GM04503 (cell line): ENCODE data around the gene FIZ1.

Experiments used
- DNase-seq: peaks from one replicate; pipeline ENCODE4 v3.0.0-alpha.2; 2012; ENCODE audit warnings: low read depth

Gene FIZ1

DNA sequence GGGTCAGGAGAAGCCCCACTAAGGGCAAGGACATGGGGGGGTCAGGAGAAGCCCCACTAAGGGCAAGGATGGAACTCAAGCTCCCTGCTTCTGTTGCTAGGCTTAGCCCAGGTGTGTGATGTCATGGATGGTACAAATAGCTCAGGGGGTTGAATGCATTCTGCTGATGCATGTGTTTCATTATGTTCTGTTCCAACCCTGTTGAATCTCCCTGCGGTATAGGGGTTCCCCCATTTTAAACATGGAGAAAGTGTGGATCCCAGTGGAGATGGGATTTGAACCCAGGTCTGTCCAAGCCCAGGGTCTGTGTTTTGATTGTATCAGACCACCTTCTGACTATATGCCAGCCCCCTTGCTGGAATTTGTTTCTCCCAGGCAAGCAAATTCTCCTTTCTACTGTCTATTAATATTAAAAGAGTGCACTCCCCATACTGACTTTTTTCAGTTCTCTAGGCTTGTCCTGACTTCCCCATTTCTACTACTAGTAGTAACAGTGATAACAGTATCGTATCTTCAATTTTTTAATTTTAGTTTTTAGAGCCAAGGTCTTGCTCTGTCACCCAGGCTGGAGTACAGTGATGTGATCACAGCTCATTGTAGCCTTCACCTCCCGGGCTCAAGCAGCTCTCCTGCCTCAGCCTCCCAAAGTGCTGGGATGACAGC, 12.8 kb upstream of the FIZ1 start:
- DNase-seq, result no peak

- no peak for DNase-seq
These were observed 12.1 kb upstream of the FIZ1 start for GRCh38 chr19:55611300-55611982.

DNA sequence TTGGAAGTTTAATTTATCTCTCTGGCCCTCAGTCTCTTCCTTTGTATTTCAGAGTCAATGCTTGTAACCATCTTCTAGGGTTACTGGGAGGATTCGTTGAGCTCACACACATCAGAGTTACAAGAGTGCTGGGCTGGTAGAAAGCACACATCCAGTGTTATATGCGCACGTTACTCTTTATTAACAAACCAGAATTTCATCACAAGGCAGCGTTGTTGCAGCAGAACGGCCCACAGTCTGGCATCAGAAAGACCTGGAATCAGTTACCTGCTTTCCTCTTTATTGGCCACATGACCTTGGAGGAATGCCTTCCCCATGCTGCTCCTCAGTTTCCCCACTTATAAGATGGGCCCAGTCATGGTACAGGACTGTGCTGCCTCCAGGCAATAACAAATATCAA, 10.0 kb upstream of the FIZ1 start:
- no peak for DNase-seq

DNA sequence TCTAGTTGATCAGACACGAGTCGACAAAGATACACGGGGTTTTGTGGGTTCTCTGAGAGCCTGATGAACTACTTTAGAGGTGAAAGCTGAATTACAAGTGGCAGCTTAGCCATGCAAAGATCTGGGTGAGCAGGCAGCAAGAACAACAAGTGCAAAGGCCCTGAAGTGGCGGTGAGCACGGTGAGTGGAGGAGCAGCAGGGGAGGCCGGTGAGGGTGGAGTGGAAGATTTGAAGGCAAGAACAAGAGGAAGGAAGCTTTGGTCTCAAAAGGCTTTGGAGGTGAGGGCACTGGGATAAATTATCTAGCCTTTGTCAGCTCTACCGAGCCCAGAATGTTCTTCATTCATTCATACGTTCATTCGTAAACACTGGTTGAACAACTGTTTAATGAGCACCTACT, 7.5 kb upstream of the FIZ1 start:
- no peak for DNase-seq

GRCh38 chr19:55606471-55606787, 7.1 kb upstream of the FIZ1 start:
- no peak for DNase-seq

GRCh38 chr19:55605637-55606470, 6.5 kb upstream of the FIZ1 start, which contains the start of gene ZNF865:
Gene ZNF865, plus strand, starts transcription at chr19:55605647. Its CDS starts 7,972 bp downstream, at chr19:55613619.
- DNase-seq, result peak; percentile 41

GRCh38 chr19:55605207-55605636, 5.9 kb upstream of the FIZ1 start:
- peak; percentile 65 for DNase-seq

DNA sequence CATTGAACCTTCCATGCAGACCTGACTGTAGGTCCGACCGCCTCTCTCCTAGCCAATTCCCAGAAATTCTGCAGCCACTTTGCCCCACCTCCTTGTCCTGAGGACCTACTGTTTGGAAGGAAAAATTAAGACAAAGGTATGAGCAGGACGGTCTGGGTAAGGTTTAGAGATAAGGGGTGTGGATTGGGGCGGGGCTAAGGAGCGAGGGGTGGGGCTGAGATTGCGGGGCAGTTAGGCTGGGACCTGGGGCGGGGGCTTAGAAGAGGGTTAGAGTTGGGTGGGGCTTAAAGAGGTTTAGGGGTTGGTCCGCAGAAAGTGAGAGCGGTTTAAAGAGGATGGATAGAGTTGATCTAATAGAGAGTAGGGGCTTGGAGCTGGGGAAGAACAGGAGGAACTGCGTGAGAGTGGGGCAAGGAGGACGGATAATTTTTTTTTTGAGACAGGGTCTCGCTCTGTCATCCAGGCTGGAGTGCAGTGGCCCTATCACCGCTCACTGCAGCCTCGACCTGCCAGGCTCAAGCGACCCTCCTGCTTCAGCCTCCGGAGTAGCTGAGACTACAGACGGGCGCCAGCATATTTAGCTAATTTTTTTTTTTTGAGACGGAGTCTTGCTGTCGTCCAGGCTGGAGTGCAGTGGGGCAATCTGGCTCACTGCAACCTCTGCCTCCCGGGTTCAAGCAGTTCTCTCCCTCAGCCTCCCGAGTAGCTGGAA, 4.4 kb upstream of the FIZ1 start:
- DNase-seq, result no peak

DNA sequence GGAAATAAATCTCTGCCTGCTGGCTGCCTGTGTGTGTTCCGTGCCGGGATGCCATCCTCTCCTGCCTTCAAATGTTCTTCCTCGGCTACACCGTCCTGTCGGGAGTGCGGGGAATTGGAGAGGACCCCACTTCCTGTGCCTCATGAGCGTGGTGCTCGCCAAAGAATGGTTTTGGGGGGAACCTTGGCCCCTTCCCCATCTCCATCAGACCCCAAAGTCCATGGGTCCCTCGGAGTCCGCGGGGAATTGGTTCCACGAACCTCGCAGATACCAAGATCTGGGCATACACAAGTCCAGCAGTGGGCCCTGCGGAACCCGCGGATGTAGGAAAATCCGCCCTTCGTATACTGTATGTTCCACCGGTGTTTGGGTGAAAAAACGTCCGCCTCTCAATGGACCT, 3.8 kb upstream of the FIZ1 start:
- DNase-seq, result no peak

DNA sequence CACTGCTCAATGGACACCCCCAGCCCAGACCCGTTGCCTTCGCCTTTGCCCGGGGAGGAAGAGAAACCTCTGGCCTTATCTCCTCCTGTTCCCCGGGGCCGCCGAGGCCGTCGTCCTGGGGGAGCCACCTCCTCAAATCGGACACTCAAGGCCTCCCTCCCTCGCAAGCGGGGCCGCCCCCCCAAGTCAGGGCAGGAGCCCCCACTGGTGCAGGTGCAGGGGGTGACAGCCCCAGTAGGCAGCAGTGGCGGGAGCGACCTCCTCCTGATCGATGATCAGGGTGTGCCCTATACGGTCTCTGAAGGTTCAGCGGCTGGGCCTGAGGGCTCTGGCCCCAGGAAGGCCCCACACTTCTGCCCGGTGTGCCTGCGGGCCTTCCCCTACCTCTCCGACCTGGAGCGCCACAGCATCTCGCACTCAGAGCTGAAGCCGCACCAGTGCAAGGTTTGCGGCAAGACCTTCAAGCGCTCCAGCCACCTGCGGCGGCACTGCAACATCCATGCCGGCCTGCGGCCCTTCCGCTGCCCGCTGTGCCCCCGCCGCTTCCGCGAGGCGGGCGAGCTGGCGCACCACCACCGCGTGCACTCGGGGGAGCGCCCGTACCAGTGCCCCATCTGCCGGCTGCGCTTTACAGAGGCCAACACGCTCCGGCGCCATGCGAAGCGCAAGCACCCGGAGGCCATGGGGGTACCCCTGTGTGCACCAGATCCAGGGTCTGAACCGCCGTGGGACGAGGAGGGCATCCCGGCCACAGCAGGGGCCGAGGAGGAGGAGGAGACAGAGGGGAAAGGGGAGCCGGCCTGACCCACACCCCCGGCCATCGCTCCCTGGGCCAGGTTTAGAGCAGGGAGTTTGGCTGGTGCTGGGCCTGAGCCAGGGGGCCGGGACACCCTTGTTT, 3.0 kb upstream of the FIZ1 start:
- DNase-seq, result no peak

- DNase-seq, result no peak
These were observed 1.8 kb upstream of the FIZ1 start for GRCh38 chr19:55601084-55601483.

DNA sequence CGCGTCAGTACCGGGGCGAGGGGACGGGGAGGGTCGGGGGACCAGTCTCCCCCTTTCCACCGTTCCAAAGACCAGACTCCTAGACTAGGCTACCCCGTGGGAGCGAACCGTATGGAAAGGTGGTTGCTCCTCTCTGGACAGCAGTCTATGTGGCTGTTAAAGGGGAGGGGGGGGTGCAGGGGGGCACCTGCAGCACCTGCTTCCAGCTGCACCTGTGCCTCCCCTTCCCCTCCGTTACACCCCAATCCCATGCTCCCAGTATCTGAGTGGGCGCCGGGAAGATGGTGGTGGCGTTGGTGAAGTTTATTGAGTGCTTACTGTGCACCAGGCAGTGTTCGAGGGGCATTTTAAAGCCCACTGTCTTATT, 1.3 kb upstream of the FIZ1 start:
- no peak for DNase-seq

DNA sequence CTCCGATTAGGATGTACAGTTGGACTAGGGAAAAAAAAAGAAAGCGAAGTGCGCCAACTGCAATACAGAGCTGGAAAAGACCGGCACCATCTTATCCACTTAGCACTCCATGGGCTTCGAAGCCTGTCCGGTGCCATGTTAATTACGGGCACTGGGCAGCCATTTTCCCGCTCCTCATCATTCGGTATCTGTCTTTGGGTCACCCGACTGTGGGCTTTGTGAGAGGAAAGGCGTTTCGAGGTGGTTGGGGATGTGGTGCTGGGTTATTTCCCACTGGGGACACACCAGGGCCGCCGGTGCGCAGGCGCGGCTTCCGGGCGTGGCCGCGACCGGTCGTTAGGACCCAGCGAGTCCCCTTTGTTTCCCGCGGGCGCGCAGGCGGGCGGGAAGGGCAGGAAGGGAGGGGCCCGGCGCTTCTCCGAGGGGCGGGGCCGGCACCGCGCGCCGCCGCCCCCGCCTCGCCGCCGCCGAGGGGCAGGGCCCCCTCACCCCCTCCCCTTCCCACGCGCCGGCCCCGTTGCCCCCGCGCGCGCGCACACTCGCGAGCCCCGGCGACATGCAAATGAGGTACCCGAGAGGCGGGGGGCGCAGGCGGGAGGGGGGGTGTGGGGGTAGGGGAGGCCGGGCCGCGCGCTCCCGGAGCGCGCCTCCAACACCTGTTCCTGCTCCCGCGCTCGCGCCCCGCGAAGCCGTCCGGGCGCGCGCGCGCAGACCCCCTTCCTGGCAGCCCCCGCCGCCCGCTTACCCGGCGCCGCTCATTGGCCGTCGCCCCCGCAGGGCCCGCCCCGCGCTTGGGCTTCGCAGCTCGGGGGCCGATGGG, 735 bp upstream of the FIZ1 start, which contains the start of gene ZNF524:
TSS of gene ZNF524 (plus strand) at position 447 of the 820 bp plus-strand sequence. CDS start 1,825 bp downstream, outside the sequence.
- peak; percentile 80 for DNase-seq

- DNase-seq, result peak; percentile 65
These were observed 424 bp downstream of the FIZ1 start for GRCh38 chr19:55598719-55599467.

GRCh38 chr19:55598034-55598433, 1.3 kb downstream of the FIZ1 start:
- DNase-seq, result no peak

- DNase-seq, result no peak
These were observed 1.8 kb downstream of the FIZ1 start for GRCh38 chr19:55597501-55597921.

DNA sequence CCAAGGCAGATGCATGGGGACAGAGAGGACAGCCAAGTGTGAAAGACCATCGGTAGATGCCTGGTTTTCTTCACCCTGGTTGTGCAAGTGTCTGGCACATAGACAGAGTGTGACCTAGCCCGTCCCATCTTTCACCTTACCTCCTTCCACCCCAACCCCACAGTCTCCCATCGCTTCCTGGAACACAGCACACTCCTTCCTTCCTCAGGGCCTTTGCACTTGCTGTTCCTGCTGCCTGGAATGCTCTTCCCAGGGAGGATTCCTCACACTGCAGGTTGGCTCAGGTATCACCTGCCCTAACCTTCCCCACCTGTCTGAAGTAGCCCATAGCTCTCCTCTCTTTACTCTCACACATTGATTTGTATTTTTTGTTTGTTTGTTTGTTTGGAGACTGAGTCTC, 3.0 kb downstream of the FIZ1 start:
- DNase-seq, result no peak

DNA sequence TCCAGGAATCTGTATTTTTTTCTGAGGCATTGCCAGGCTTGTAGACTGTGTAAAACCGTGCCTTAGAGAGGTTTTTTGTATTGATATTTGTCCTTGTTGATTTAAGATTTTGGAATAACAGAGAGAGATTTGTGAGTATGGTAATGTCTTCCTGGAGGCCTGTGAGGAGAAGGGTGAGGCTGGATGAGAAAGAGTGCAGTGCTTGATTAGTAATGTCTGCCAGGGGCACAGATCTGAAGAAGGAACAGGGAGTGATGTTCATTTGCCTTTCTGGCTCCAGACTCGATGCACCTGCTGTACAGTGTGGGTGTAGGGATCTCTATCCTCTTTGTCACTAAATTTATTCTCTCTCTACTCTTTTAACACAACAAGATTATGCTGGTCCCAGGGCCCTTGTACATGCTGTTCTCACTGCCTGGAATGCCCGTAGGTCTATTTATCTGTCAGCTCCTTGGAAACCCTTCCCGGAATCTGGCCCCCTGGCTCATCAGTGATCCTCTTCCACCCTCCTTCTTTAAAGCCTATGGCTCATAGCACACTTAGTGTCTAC, 4.2 kb downstream of the FIZ1 start:
- DNase-seq, result no peak

DNA sequence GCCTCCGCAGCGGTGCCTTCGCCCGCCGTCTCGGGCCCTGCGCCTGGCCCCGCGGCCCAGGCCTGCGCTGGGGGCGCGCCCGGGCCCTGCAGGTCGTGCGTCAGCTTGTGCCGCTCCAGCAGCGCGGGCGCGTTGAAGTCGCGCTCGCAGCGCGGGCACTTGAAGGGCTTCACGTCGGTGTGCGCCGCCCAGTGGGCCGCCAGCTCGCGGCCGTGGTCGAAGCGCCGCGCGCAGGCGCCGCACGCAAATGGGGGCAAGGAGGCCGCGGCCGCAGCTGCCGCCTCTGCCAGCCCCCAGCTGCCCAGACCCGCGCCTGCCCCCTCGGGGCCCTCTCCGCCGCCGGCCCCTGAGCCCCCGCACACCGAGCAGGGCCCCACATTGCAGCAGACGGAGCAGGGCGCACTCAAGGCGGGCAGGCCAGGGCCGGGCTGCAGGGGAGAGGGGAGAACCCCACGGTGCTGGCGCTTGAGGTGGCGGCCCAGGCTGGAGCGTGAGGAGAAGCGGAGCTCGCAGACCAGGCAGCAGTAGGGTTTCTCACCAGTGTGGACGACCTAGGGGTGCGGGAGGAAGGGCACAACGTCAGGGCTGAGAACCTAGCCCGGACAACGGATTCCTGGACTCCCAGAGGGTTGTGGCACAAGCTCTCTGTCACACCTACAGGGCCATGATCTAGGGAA, 6.1 kb downstream of the FIZ1 start:
- DNase-seq, result no peak
